Thoracic aorta (tissue), 2 donors: ENCODE data around the gene AKAP17A. TPM values are rescaled to one million over a fixed set of nuclear protein-coding genes. Genes with fewer than 3 reads are reported as not detected.

Experiments
- ATAC-seq: fragments of 150-250 bp; one replicate; pipeline ENCODE4 v1.8.0; 2017; ENCODE audit warnings: low read depth; ENCODE audit not compliant: insufficient number of reproducible peaks, low FRiP score
- DNase-seq: peaks from one replicate; pipeline ENCODE4 v3.0.0-alpha.2; 2020; ENCODE audit warnings: low spot score
- H3K27ac ChIP-seq, 2 donors: fragments of 200-600 bp; sonication (generic); 1 replicate in 1 of 2; 2 replicates in 1 of 2; pipeline ENCODE4 v1.5.1; 2016; ENCODE audit warnings: mild to moderate bottlenecking in 2 of 2, moderate library complexity in 2 of 2
- H3K27me3 ChIP-seq: fragments of 200-600 bp; sonication (generic); replicated peaks from 2 replicates; pipeline ENCODE4 v1.6.0; 2016; ENCODE audit warnings: mild to moderate bottlenecking; ENCODE audit not compliant: insufficient read depth
- H3K36me3 ChIP-seq: fragments of 200-600 bp; sonication (generic); one replicate; pipeline ENCODE4 v1.5.1; 2016
- H3K4me1 ChIP-seq, 2 donors: fragments of 200-600 bp; sonication (generic); 1 replicate in 1 of 2; 2 replicates in 1 of 2; pipeline versions ENCODE4 v1.5.1 to v1.6.0; 2016; ENCODE audit warnings: low read depth in 2 of 2, mild to moderate bottlenecking in 1 of 2; ENCODE audit not compliant: control insufficient read depth in 1 of 2
- H3K4me3 ChIP-seq: fragments of 200-600 bp; sonication (generic); 2 replicates; pipeline ENCODE4 v1.5.1; 2016; ENCODE audit warnings: mild to moderate bottlenecking
- H3K9me3 ChIP-seq: fragments of 200-600 bp; sonication (generic); 2 replicates; pipeline ENCODE4 v1.5.1; 2016
- CTCF ChIP-seq: fragments of 200-600 bp; sonication (generic); IDR thresholded peaks from one replicate; pipeline ENCODE4 v1.5.1; 2019; ENCODE audit warnings: antibody characterized with exemption
- total RNA-seq, 2 donors: library from RNA; depleted of rRNA; stranded (reverse); fragments of >200 nt; gene quantifications; one replicate each; pipeline versions ENCODE4 v1.1.0 to v1.2.3, GENCODE V29; 2016

The AKAP17A gene
- total RNA-seq, 2 donors from 2014 or later, result 53.3 to 71.5 TPM

- no peak for DNase-seq
- Histone ChIP-seq H3K9me3 (no peaks in the 10 kb centered on the region), H3K36me3 (peaks cover 11% of the 10 kb centered on the region), H3K27me3 (no peaks in the 10 kb centered on the region), H3K4me3 (no peak overlapping the region), H3K4me1 (peaks cover 13 to 17% of the 10 kb centered on the region in 2 donors), H3K27ac (no peak overlapping the region)
- no peak for TF ChIP-seq CTCF
- no peak for ATAC-seq
Observed at GRCh38 chrX:1589356-1590130, 1.9 kb upstream of the AKAP17A start.

GRCh38 chrX:1591863-1592469 is 562 bp downstream of the AKAP17A start:
- Histone ChIP-seq H3K27ac (peak overlapping the region; percentile 63 to 66), H3K4me3 (peak overlapping the region; percentile 93), H3K27me3 (no peaks in the 10 kb centered on the region), H3K4me1 (peaks cover 13 to 17% of the 10 kb centered on the region in 2 donors), H3K9me3 (no peaks in the 10 kb centered on the region), H3K36me3 (peaks cover 30% of the 10 kb centered on the region)
- ATAC-seq, result no peak
- TF ChIP-seq CTCF, result no peak
- DNase-seq, result no peak

GRCh38 chrX:1592470-1593142 is 1.2 kb downstream of the AKAP17A start:
- H3K27ac ChIP-seq, result peak overlapping the region in 1 of 2 donors; percentile 47
- peaks cover 37% of the 10 kb centered on the region for H3K36me3 ChIP-seq
- ATAC-seq (no peak), DNase-seq (no peak)
- no peaks in the 10 kb centered on the region for H3K9me3 ChIP-seq
- H3K4me3 ChIP-seq, result peak overlapping the region; percentile 93
- no peak for TF ChIP-seq CTCF
- H3K4me1 ChIP-seq, result peaks cover 13 to 17% of the 10 kb centered on the region in 2 donors
- H3K27me3 ChIP-seq, result no peaks in the 10 kb centered on the region

- Histone ChIP-seq H3K27me3 (no peaks in the 10 kb centered on the region), H3K27ac (no peak overlapping the region), H3K4me3 (peak overlapping the region; percentile 93), H3K36me3 (peaks cover 46% of the 10 kb centered on the region), H3K4me1 (peaks cover 13 to 17% of the 10 kb centered on the region in 2 donors), H3K9me3 (no peaks in the 10 kb centered on the region)
- no peak for TF ChIP-seq CTCF
- no peak for ATAC-seq
- no peak for DNase-seq
Observed at GRCh38 chrX:1593286-1594271, 2.2 kb downstream of the AKAP17A start.
